ENCODE data around the gene SDCBP2.

DNA sequence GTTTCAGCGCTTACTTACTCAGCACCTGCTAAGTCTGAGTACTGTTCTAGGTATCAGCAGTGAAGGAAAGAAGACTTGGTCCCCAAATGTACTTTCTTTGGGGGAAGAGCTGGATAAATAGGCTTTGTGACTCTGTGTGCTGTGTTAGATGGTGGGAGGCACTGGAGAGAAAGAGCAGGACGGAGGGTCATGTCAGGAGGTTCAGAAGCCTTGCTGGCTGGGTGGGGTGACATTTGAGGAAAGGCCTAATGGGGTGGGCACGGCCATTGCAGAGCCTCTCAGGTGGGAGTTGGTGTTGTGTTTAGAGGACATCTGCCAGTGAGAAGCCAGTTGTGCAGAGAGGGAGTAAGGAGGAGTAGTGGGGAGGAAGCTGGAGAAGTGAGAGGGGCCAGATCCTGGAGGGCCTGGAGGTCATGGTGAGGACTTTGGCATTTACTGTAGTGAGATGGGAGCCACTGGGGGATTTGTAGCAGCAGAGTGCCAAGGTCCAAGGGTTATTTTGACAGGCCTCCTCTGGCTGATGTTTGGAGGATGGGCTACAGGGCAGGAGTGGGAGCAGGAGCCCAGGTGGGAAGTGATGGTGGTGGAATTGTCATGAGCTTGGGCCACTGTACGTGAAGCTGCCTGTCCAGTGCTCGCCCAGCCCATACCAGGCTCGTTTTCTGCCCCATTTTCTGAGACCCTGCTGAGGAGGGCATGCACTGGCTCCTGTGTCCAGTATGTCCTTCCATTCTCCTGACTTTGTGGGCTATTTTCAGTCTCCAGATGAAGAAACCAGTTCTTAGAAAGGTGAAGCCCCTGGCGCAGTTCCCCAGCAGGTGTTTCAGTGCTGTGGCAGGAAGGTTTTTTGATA lies 886 bp downstream of the SDCBP2 start:
- TF ChIP-seq, protein P1, sequence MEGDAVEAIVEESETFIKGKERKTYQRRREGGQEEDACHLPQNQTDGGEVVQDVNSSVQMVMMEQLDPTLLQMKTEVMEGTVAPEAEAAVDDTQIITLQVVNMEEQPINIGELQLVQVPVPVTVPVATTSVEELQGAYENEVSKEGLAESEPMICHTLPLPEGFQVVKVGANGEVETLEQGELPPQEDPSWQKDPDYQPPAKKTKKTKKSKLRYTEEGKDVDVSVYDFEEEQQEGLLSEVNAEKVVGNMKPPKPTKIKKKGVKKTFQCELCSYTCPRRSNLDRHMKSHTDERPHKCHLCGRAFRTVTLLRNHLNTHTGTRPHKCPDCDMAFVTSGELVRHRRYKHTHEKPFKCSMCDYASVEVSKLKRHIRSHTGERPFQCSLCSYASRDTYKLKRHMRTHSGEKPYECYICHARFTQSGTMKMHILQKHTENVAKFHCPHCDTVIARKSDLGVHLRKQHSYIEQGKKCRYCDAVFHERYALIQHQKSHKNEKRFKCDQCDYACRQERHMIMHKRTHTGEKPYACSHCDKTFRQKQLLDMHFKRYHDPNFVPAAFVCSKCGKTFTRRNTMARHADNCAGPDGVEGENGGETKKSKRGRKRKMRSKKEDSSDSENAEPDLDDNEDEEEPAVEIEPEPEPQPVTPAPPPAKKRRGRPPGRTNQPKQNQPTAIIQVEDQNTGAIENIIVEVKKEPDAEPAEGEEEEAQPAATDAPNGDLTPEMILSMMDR (IDR thresholded peaks at IDR 0.05 in 4 of 5, conservative IDR thresholded peaks at IDR 0.05 in 1 of 5) = no peak
- no peak for TF ChIP-seq POLR2A (IDR thresholded peaks at IDR 0.05)
